ENCODE results near the gene ZNF282. TPM values are rescaled to one million over a fixed set of nuclear protein-coding genes. Genes with fewer than 3 reads are reported as not detected.

Gene ZNF282
- total RNA-seq, 6 experiments from 2014 or later = 18.6 to 23.6 (median 21.0) TPM

GRCh38 chr7:149253665-149254064 is 58.3 kb downstream of the ZNF282 start:
- no peak overlapping the region for H3K4me3 Mint-ChIP-seq
- H3K27ac Mint-ChIP-seq = no peak overlapping the region
- DNase-seq = no peak
- H3K4me1 Mint-ChIP-seq (ENCODE audit: low read depth) = peaks cover 29% of the 10 kb centered on the region
- peaks cover 21% of the 10 kb centered on the region for H3K36me3 Mint-ChIP-seq (ENCODE audit: low read depth)
- H3K27me3 Mint-ChIP-seq (ENCODE audit: insufficient read depth) = no peaks in the 10 kb centered on the region
- TF ChIP-seq CTCF (IDR thresholded peaks at IDR 0.05) = no peak
- H3K9me3 Mint-ChIP-seq = no peaks in the 10 kb centered on the region

- Mint-ChIP-seq H3K27ac (no peak overlapping the region), H3K9me3 (no peaks in the 10 kb centered on the region), H3K4me1 (ENCODE audit: low read depth) (peaks cover 25% of the 10 kb centered on the region), H3K27me3 (ENCODE audit: insufficient read depth) (no peaks in the 10 kb centered on the region), H3K36me3 (ENCODE audit: low read depth) (peaks cover 21% of the 10 kb centered on the region), H3K4me3 (no peak overlapping the region)
- DNase-seq = no peak
- TF ChIP-seq CTCF (IDR thresholded peaks at IDR 0.05) = no peak
Measured at GRCh38 chr7:149254181-149254858, 59.0 kb downstream of the ZNF282 start.

- H3K9me3 Mint-ChIP-seq = no peaks in the 10 kb centered on the region
- H3K4me1 Mint-ChIP-seq (ENCODE audit: low read depth) = peaks cover 23% of the 10 kb centered on the region
- no peak for TF ChIP-seq CTCF (IDR thresholded peaks at IDR 0.05)
- peaks cover 21% of the 10 kb centered on the region for H3K36me3 Mint-ChIP-seq (ENCODE audit: low read depth)
- no peaks in the 10 kb centered on the region for H3K27me3 Mint-ChIP-seq (ENCODE audit: insufficient read depth)
- H3K27ac Mint-ChIP-seq = no peak overlapping the region
- no peak for DNase-seq
- no peak overlapping the region for H3K4me3 Mint-ChIP-seq
Measured at GRCh38 chr7:149255174-149255573, 59.8 kb downstream of the ZNF282 start.

- H3K27ac Mint-ChIP-seq = peak overlapping the region; percentile 70; the same call in 1 of the 2 replicates
Measured at GRCh38 chr7:149256568-149256967, 61.2 kb downstream of the ZNF282 start.

GRCh38 chr7:149257146-149257545 is 61.8 kb downstream of the ZNF282 start:
- peak; percentile 62 for DNase-seq
- Mint-ChIP-seq H3K9me3 (no peaks in the 10 kb centered on the region), H3K27ac (peak overlapping the region; percentile 70), H3K4me3 (no peak overlapping the region), H3K36me3 (ENCODE audit: low read depth) (peaks cover 17% of the 10 kb centered on the region), H3K27me3 (ENCODE audit: insufficient read depth) (no peaks in the 10 kb centered on the region), H3K4me1 (ENCODE audit: low read depth) (peaks cover 33% of the 10 kb centered on the region)
- TF ChIP-seq CTCF (IDR thresholded peaks at IDR 0.05) = no peak

More at GRCh38 chr7:149256568-149256967, 61.2 kb downstream of the ZNF282 start:
- Mint-ChIP-seq H3K9me3 (no peaks in the 10 kb centered on the region), H3K36me3 (ENCODE audit: low read depth) (peaks cover 21% of the 10 kb centered on the region), H3K27me3 (ENCODE audit: insufficient read depth) (no peaks in the 10 kb centered on the region), H3K4me1 (ENCODE audit: low read depth) (peaks cover 32% of the 10 kb centered on the region), H3K4me3 (no peak overlapping the region)
- no peak for DNase-seq
- TF ChIP-seq CTCF (IDR thresholded peaks at IDR 0.05) = no peak

Measured in HFFc6 (cell line).